ENCODE results near the gene SRGAP2.
"Not testable (repeated sequence)": the region's sequence is repeated elsewhere in the genome, so short reads cannot be mapped to it uniquely, and the experiment has no call there.

Gene SRGAP2

GRCh38 chr1:206250953-206251681 is 47.8 kb downstream of the SRGAP2 start:
- not testable (repeated sequence) for DNase-seq (ENCODE audit: low spot score)

GRCh38 chr1:206252680-206253335 is 49.5 kb downstream of the SRGAP2 start:
- not testable (repeated sequence) for DNase-seq (ENCODE audit: low spot score)

All from SK-N-DZ (cell line).